Heart left ventricle (tissue), 13 donors: ENCODE results near the gene SLC39A13.

Experiments
- POLR2A ChIP-seq, 2 donors: fragments of 450-650 bp; IDR thresholded peaks; one replicate each; pipeline ENCODE4 v1.6.1; 2017; ENCODE audit warnings: antibody characterized with exemption in 2 of 2, mild to moderate bottlenecking in 2 of 2, moderate library complexity in 2 of 2
- TF ChIP-seq, protein P1 (sequence below), 12 donors: fragments of 200-600 bp; sonication (generic) in 4 of 12; IDR thresholded peaks; one replicate each; pipeline versions ENCODE4 v1.5.0 to v1.8.0; 2018 to 2022; ENCODE audit warnings: antibody characterized with exemption in 12 of 12, mild to moderate bottlenecking in 5 of 12
- donor health status: ischemic (EF 13 %, LVEDD 7.1; RV severe dilation, severe dysfunction).
- donor health status: DM: no; HTN: yes; CAD: no.
- donor health status: DM: no; HTN: no; CAD: no.
- donor health status: ischemic (EF 25% LVEDD 6.9; RV normal size, moderate dysfunction).
- donor health status: ischemic (EF 25% LVEDD 5.7; RV mildly dilated, moderate dysfunction).
- donor health status: ischemic (EF 35%, LVEDD 5.7; RV mildly dilated, moderate dysfunction).
- donor health status: nonischemic (EF 11% LVEDD 7.7; RV severe dilation, severe dysfunction).
- donor health status: DM: yes; HTN: yes; CAD: no.
- donor health status: PGD.
- donor health status: ischemic (EF 29% LVEDD 5.4; RV normal size, mild dysfunction).
- donor health status: nonischemic (EF 23%, LVEDD 6.1; RV moderate dilation, normal function).

GRCh38 chr11:47390422-47390760 is 18.0 kb upstream of the SLC39A13 start:
- TF ChIP-seq, protein P1, sequence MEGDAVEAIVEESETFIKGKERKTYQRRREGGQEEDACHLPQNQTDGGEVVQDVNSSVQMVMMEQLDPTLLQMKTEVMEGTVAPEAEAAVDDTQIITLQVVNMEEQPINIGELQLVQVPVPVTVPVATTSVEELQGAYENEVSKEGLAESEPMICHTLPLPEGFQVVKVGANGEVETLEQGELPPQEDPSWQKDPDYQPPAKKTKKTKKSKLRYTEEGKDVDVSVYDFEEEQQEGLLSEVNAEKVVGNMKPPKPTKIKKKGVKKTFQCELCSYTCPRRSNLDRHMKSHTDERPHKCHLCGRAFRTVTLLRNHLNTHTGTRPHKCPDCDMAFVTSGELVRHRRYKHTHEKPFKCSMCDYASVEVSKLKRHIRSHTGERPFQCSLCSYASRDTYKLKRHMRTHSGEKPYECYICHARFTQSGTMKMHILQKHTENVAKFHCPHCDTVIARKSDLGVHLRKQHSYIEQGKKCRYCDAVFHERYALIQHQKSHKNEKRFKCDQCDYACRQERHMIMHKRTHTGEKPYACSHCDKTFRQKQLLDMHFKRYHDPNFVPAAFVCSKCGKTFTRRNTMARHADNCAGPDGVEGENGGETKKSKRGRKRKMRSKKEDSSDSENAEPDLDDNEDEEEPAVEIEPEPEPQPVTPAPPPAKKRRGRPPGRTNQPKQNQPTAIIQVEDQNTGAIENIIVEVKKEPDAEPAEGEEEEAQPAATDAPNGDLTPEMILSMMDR (IDR thresholded peaks at IDR 0.05): no peak
- TF ChIP-seq POLR2A (IDR thresholded peaks at IDR 0.05): no peak
